Type B pancreatic cell (in vitro differentiated cells): ENCODE measurements around the gene REPS2. TPM values are rescaled to one million over a fixed set of nuclear protein-coding genes. Genes with fewer than 3 reads are reported as not detected.

Experiments
- DNase-seq: peaks from one replicate; pipeline ENCODE4 v3.0.0; 2021; ENCODE audit warnings: mixed read lengths; ENCODE audit not compliant: unreplicated experiment; ENCODE audit errors: extremely low spot score
- H3K27ac Mint-ChIP-seq: 2 replicates; pipeline ENCODE4 v1.8.0; 2021; ENCODE audit warnings: mild to moderate bottlenecking, mixed read lengths
- H3K27me3 Mint-ChIP-seq: 2 replicates; pipeline ENCODE4 v1.8.0; 2021; ENCODE audit warnings: mixed read lengths
- H3K36me3 Mint-ChIP-seq: 2 replicates; pipeline ENCODE4 v1.8.0; 2021; ENCODE audit warnings: mixed read lengths
- H3K4me1 Mint-ChIP-seq: one replicate; pipeline ENCODE4 v1.8.0; 2021; ENCODE audit warnings: mixed read lengths; ENCODE audit not compliant: unreplicated experiment
- H3K4me3 Mint-ChIP-seq: 2 replicates; pipeline ENCODE4 v1.8.0; 2021; ENCODE audit warnings: mild to moderate bottlenecking, mixed read lengths
- H3K9me3 Mint-ChIP-seq: 2 replicates; pipeline ENCODE4 v1.8.0; 2021; ENCODE audit warnings: mixed read lengths
- total RNA-seq: library from RNA; stranded (reverse); gene quantifications from 2 replicates; pipeline ENCODE4 v1.2.1, GENCODE V29; 2021; ENCODE audit warnings: low replicate concordance
- TF ChIP-seq, protein P1 (sequence below): fragments of 200-600 bp; sonication (generic); conservative IDR thresholded peaks from 2 replicates; pipeline ENCODE4 v1.5.0; 2021; ENCODE audit warnings: antibody characterized with exemption, mild to moderate bottlenecking

The REPS2 gene
- total RNA-seq, 1 donor from 2014 or later = 1.6 TPM

DNA sequence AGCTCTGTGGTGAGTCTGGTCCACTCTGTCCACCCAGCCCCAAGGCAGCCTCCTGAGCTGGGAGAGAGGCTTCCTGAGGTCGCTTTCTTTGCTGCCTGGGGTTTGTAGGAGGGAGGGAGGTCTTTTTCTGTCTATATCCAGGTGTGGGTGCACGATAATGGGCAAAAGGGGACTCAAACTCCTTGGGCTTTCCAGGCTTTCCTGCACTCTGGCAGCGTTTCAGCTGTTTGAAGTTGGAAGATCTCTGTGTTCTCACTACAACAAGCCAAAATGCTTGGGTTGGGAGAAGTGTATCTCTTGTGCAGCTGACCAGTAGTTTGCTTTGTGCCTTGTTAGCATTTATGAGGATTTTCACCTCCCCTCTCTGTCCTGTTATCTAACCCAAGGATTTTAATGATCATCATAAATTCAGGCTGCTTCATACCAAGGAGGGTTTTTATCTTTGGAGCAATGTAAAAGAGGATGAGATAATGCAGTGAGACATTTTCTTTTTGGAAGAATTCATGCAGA is 126.3 kb downstream of the REPS2 start:
- Mint-ChIP-seq H3K27ac (no peak overlapping the region), H3K9me3 (no peaks in the 10 kb centered on the region), H3K4me3 (no peak overlapping the region), H3K27me3 (peaks cover 8% of the 10 kb centered on the region), H3K4me1 (no peaks in the 10 kb centered on the region), H3K36me3 (no peaks in the 10 kb centered on the region)
- no peak for DNase-seq
- TF ChIP-seq, protein P1, sequence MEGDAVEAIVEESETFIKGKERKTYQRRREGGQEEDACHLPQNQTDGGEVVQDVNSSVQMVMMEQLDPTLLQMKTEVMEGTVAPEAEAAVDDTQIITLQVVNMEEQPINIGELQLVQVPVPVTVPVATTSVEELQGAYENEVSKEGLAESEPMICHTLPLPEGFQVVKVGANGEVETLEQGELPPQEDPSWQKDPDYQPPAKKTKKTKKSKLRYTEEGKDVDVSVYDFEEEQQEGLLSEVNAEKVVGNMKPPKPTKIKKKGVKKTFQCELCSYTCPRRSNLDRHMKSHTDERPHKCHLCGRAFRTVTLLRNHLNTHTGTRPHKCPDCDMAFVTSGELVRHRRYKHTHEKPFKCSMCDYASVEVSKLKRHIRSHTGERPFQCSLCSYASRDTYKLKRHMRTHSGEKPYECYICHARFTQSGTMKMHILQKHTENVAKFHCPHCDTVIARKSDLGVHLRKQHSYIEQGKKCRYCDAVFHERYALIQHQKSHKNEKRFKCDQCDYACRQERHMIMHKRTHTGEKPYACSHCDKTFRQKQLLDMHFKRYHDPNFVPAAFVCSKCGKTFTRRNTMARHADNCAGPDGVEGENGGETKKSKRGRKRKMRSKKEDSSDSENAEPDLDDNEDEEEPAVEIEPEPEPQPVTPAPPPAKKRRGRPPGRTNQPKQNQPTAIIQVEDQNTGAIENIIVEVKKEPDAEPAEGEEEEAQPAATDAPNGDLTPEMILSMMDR = no peak

DNA sequence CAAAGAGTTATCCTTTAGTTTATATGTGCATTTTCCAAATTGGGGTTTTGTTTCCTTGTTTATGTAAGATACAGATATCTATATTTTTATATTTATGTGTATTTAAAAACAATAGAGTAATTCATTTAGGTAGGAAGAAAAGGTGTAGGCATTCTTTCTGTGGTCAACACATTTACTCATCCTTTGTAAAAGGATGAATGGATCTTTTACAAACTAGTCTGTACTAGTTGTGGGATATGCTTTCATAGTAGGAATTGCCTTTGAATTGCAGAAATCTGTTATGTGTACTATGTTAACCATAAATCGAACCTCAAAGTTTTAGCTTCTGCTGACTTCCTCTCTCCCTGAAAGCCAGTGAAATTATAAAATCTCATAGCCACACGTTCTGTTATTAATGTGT is 128.5 kb downstream of the REPS2 start:
- TF ChIP-seq, protein P1 = no peak
- Mint-ChIP-seq H3K27ac (no peak overlapping the region), H3K4me3 (no peak overlapping the region), H3K9me3 (no peaks in the 10 kb centered on the region), H3K4me1 (no peaks in the 10 kb centered on the region), H3K27me3 (peaks cover 8% of the 10 kb centered on the region), H3K36me3 (no peaks in the 10 kb centered on the region)
- no peak for DNase-seq

DNA sequence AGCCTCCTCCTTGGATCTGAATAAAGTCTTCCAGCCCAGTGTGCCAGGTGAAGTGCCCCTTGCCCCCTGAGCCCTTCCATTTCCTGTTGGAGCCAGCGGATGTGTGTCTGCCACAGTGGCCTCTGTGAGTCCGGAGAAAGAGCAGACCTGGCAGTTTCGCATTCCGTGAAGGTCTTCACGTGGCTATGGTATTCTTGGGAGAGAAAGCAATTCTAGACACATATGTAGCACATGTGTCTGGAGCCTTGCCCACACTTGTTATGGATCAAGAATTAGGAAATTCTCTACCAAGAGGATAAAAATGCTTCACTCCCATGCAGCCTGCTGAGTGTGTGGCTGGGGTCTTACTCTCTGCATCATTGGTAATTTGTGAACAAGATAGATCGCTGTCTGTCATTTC is 130.9 kb downstream of the REPS2 start:
- TF ChIP-seq, protein P1 = no peak
- Mint-ChIP-seq H3K27me3 (peaks cover 9% of the 10 kb centered on the region), H3K36me3 (no peaks in the 10 kb centered on the region), H3K9me3 (no peaks in the 10 kb centered on the region), H3K4me1 (peaks cover 4% of the 10 kb centered on the region), H3K27ac (no peak overlapping the region), H3K4me3 (no peak overlapping the region)
- DNase-seq = no peak

DNA sequence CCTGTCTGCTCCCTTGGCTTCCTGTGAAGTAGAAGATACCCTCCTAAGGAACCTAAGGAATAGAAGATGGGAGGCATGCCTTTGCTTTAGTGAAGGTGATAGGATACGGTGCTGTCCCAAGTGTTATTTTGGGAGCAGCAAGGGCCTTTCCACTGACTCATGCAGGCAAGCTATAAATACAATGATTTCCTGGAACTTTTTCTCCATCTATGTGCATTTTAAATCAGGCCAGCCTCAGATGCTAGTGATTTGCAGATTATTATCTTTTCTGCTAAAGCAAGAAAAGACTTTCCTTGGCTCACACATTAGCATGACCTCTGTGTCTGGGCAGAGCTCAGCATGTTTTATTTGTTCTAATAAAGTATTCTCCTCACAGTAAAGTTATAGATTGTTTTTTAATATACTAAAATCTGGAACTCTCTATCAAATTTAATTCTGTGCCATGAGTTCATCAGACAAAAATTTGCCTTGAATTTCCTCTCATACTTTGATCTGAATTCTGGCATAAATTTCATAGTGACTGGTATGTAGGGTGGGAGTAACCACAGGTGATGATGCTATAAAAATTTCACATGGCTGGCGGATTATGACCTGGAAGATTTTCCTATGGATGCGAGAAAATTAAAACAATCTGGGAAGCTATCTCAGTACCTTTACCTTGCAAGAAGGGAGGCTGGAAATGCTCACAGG is 131.7 kb downstream of the REPS2 start:
- Mint-ChIP-seq H3K27me3 (peaks cover 7% of the 10 kb centered on the region), H3K27ac (no peak overlapping the region), H3K4me1 (peaks cover 4% of the 10 kb centered on the region), H3K9me3 (no peaks in the 10 kb centered on the region), H3K4me3 (no peak overlapping the region), H3K36me3 (no peaks in the 10 kb centered on the region)
- DNase-seq = no peak
- TF ChIP-seq, protein P1 = no peak

DNA sequence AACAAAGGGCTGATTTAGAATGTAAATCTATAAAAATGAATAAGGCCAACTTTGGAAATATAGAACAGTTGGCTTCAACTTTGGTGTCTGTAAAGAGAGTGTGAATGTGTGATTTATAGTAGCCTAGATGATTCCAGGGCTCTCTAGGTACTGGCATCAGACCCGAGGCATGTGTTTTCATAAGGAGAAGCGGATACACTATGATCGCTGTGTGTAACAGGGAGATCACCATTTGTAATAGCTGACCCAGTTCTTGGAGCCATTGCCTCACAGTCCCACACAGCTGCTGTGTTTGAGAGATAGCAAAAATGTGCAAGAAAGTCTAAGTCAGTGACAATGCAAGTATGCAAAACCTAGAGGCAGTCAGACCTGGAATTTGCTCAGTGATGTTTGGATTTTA is 135.1 kb downstream of the REPS2 start:
- no peaks in the 10 kb centered on the region for H3K36me3 Mint-ChIP-seq

More for the DNA sequence above, 135.1 kb downstream of the REPS2 start:
- Mint-ChIP-seq H3K27me3 (peaks cover 8% of the 10 kb centered on the region), H3K4me1 (peaks cover 4% of the 10 kb centered on the region), H3K27ac (no peak overlapping the region), H3K4me3 (no peak overlapping the region), H3K9me3 (no peaks in the 10 kb centered on the region)
- TF ChIP-seq, protein P1 = no peak
- no peak for DNase-seq
